ENCODE data around the gene CARD9. TPM values are rescaled to one million over a fixed set of nuclear protein-coding genes. Genes with fewer than 3 reads are reported as not detected.

The CARD9 gene
- total RNA-seq, 1 donor from 2014 or later: 0.89 TPM

- peak; percentile 21 for TF ChIP-seq CTCF (IDR thresholded peaks at IDR 0.05)
- intact Hi-C loops (cut with micrococcal nuclease): loop anchor here (1.0 to 10.0 kb wide), 7 partner anchors 10 to 283 kb away; partner anchors contain the start of genes DNLZ, ENTR1, INPP5E and PMPCA
- DNase-seq: peak; percentile 88
- H3K36me3 Mint-ChIP-seq (ENCODE audit: low read depth): peaks cover 53% of the 10 kb centered on the region
- POLR2A ChIA-PET: interaction anchor here (1.0 to 2.8 kb wide), 3 partner anchors 10 to 282 kb away, joined by 4 to 14 read pairs (median 10); partner anchors contain the start of gene DNLZ
- peak within 1 kb of the TSS; percentile 46 for H3K27ac Mint-ChIP-seq
- ATAC-seq (ENCODE audit: low read depth): peak; percentile 76
- H3K27me3 Mint-ChIP-seq: no peaks in the 10 kb centered on the region
- no peaks in the 10 kb centered on the region for H3K9me3 Mint-ChIP-seq
- peak within 1 kb of the TSS; percentile 87 for H3K4me3 Mint-ChIP-seq
- peaks cover 48% of the 10 kb centered on the region for H3K4me1 Mint-ChIP-seq
- CTCF ChIA-PET: interaction anchor here (1.5 kb wide), 4 partner anchors 9 to 38 kb away, joined by 3 to 8 read pairs (median 6); partner anchors contain the start of gene DNLZ
Measured at GRCh38 chr9:136400038-136400834, 26.8 kb upstream of the CARD9 start, which contains the start of gene SNAPC4. SNAPC4 (minus strand) TSS chr9:136400170; CDS start chr9:136398428, 1,742 bp downstream.

- Mint-ChIP-seq H3K4me1 (peaks cover 40% of the 10 kb centered on the region), H3K9me3 (no peaks in the 10 kb centered on the region), H3K27me3 (no peaks in the 10 kb centered on the region), H3K36me3 (ENCODE audit: low read depth) (peaks cover 53% of the 10 kb centered on the region), H3K27ac (peak overlapping the region; percentile 46), H3K4me3 (peak overlapping the region; percentile 87)
- ChIA-PET POLR2A (interaction anchor here (0.6 to 2.8 kb wide), 2 partner anchors 36 to 918 kb away, joined by 6 to 14 read pairs; partner anchors contain the start of gene DNLZ), CTCF (no interaction called here)
- no peak for TF ChIP-seq CTCF (IDR thresholded peaks at IDR 0.05)
- DNase-seq (peak; percentile 36), ATAC-seq (ENCODE audit: low read depth) (peak; percentile 26)
- intact Hi-C loops (cut with micrococcal nuclease): loop anchor here (1.0 to 10.0 kb wide), 7 partner anchors 11 to 282 kb away; partner anchors contain the start of genes DNLZ, ENTR1, INPP5E and PMPCA
Measured at GRCh38 chr9:136399176-136400037, 25.9 kb upstream of the CARD9 start.

GRCh38 chr9:136398286-136398685, 24.8 kb upstream of the CARD9 start:
- ATAC-seq (ENCODE audit: low read depth): no peak
- Mint-ChIP-seq H3K27ac (no peak overlapping the region), H3K9me3 (no peaks in the 10 kb centered on the region), H3K27me3 (no peaks in the 10 kb centered on the region), H3K4me3 (peak overlapping the region; percentile 87), H3K36me3 (ENCODE audit: low read depth) (peaks cover 59% of the 10 kb centered on the region), H3K4me1 (peaks cover 29% of the 10 kb centered on the region)
- POLR2A ChIA-PET: interaction anchor here (0.5 kb wide), 1 partner anchor 17 kb away, joined by 3 read pairs; no protein-coding TSS in a partner anchor
- intact Hi-C loops (cut with micrococcal nuclease): no loop called here
- no peak for TF ChIP-seq CTCF (IDR thresholded peaks at IDR 0.05)
- CTCF ChIA-PET: no interaction called here
- no peak for DNase-seq

- CTCF ChIA-PET: no interaction called here
Measured at GRCh38 chr9:136397643-136398042, 24.2 kb upstream of the CARD9 start.

More at GRCh38 chr9:136397643-136398042, 24.2 kb upstream of the CARD9 start:
- Mint-ChIP-seq H3K9me3 (no peaks in the 10 kb centered on the region), H3K27ac (no peak overlapping the region), H3K27me3 (no peaks in the 10 kb centered on the region), H3K4me1 (peaks cover 27% of the 10 kb centered on the region), H3K4me3 (no peak overlapping the region), H3K36me3 (ENCODE audit: low read depth) (peaks cover 59% of the 10 kb centered on the region)
- DNase-seq: no peak
- POLR2A ChIA-PET: interaction anchor here (0.5 kb wide), 1 partner anchor 17 kb away, joined by 3 read pairs; no protein-coding TSS in a partner anchor
- ATAC-seq (ENCODE audit: low read depth): no peak
- intact Hi-C loops (cut with micrococcal nuclease): no loop called here
- TF ChIP-seq CTCF (IDR thresholded peaks at IDR 0.05): no peak

Measured in activated B cell treated with CpG ODN at 0.5 μM for 24 hours (primary cell).